Effector memory CD4-positive, alpha-beta T cell (primary cell): Measurements from ENCODE around the gene CPT1C.

ENCODE experiments used
- DNase-seq, 3 donors: peaks; one replicate each; pipeline ENCODE4 v3.0.0-alpha.2; 2020
- H3K27ac ChIP-seq: 2 replicates; pipeline ENCODE4 v1.7.0; 2013; ENCODE audit warnings: mild to moderate bottlenecking, low read length, moderate library complexity; ENCODE audit not compliant: insufficient read depth, poor library complexity, severe bottlenecking
- H3K27me3 ChIP-seq: replicated peaks from 2 replicates; pipeline ENCODE4 v1.7.0; 2013; ENCODE audit warnings: mild to moderate bottlenecking, low read length; ENCODE audit not compliant: insufficient read depth, control insufficient read depth, poor library complexity, severe bottlenecking
- H3K36me3 ChIP-seq: 2 replicates; pipeline ENCODE4 v1.7.0; 2013; ENCODE audit warnings: mild to moderate bottlenecking, low read length, moderate library complexity; ENCODE audit not compliant: control insufficient read depth, insufficient read depth
- H3K4me1 ChIP-seq: 2 replicates; pipeline ENCODE4 v1.7.0; 2013; ENCODE audit warnings: low read length, mild to moderate bottlenecking; ENCODE audit not compliant: control insufficient read depth, insufficient read depth, poor library complexity, severe bottlenecking
- H3K4me3 ChIP-seq: 2 replicates; pipeline ENCODE4 v1.7.0; 2013; ENCODE audit warnings: low read length, low read depth, mild to moderate bottlenecking; ENCODE audit not compliant: insufficient read depth, poor library complexity, severe bottlenecking
- H3K9me3 ChIP-seq: 2 replicates; pipeline ENCODE4 v1.7.0; 2013; ENCODE audit warnings: mild to moderate bottlenecking, low read length, moderate library complexity; ENCODE audit not compliant: control insufficient read depth

CPT1C gene

GRCh38 chr19:49652551-49653465 lies 38.1 kb upstream of the CPT1C start:
- Histone ChIP-seq H3K36me3 (peaks cover 69% of the 10 kb centered on the region), H3K4me3 (no peak overlapping the region), H3K9me3 (no peaks in the 10 kb centered on the region), H3K27ac (no peak overlapping the region), H3K27me3 (no peaks in the 10 kb centered on the region), H3K4me1 (no peaks in the 10 kb centered on the region)
- DNase-seq: no peak

GRCh38 chr19:49653466-49653806 lies 37.5 kb upstream of the CPT1C start:
- Histone ChIP-seq H3K4me1 (no peaks in the 10 kb centered on the region), H3K27me3 (no peaks in the 10 kb centered on the region), H3K4me3 (no peak overlapping the region), H3K9me3 (no peaks in the 10 kb centered on the region), H3K27ac (no peak overlapping the region), H3K36me3 (peaks cover 75% of the 10 kb centered on the region)
- DNase-seq: no peak

GRCh38 chr19:49654581-49654980 lies 36.3 kb upstream of the CPT1C start:
- H3K9me3 ChIP-seq: no peaks in the 10 kb centered on the region
- H3K4me3 ChIP-seq: no peak overlapping the region
- no peak overlapping the region for H3K27ac ChIP-seq
- peaks cover 84% of the 10 kb centered on the region for H3K36me3 ChIP-seq
- H3K4me1 ChIP-seq: no peaks in the 10 kb centered on the region
- DNase-seq: no peak
- H3K27me3 ChIP-seq: no peaks in the 10 kb centered on the region

GRCh38 chr19:49655570-49656455 lies 35.1 kb upstream of the CPT1C start:
- H3K4me1 ChIP-seq: no peaks in the 10 kb centered on the region
- no peak for DNase-seq
- no peak overlapping the region for H3K27ac ChIP-seq
- H3K36me3 ChIP-seq: peaks cover 82% of the 10 kb centered on the region
- no peaks in the 10 kb centered on the region for H3K27me3 ChIP-seq
- no peak overlapping the region for H3K4me3 ChIP-seq
- H3K9me3 ChIP-seq: no peaks in the 10 kb centered on the region

GRCh38 chr19:49656456-49657109 lies 34.3 kb upstream of the CPT1C start:
- Histone ChIP-seq H3K27ac (no peak overlapping the region), H3K4me3 (no peak overlapping the region), H3K4me1 (no peaks in the 10 kb centered on the region), H3K9me3 (no peaks in the 10 kb centered on the region), H3K36me3 (peaks cover 84% of the 10 kb centered on the region), H3K27me3 (no peaks in the 10 kb centered on the region)
- no peak for DNase-seq

- Histone ChIP-seq H3K27me3 (no peaks in the 10 kb centered on the region), H3K36me3 (peaks cover 90% of the 10 kb centered on the region), H3K4me1 (peaks cover 4% of the 10 kb centered on the region), H3K27ac (no peak overlapping the region), H3K9me3 (no peaks in the 10 kb centered on the region), H3K4me3 (no peak overlapping the region)
- DNase-seq: no peak
Observed at GRCh38 chr19:49657493-49658138, 33.3 kb upstream of the CPT1C start.

- H3K4me3 ChIP-seq: no peak overlapping the region
- no peak overlapping the region for H3K27ac ChIP-seq
- peaks cover 90% of the 10 kb centered on the region for H3K36me3 ChIP-seq
- H3K4me1 ChIP-seq: peaks cover 9% of the 10 kb centered on the region
- DNase-seq: no peak
- no peaks in the 10 kb centered on the region for H3K9me3 ChIP-seq
- no peaks in the 10 kb centered on the region for H3K27me3 ChIP-seq
Observed at GRCh38 chr19:49658139-49658517, 32.8 kb upstream of the CPT1C start.

GRCh38 chr19:49658566-49659442 lies 32.1 kb upstream of the CPT1C start:
- peak overlapping the region; percentile 14 for H3K27ac ChIP-seq
- H3K4me3 ChIP-seq: no peak overlapping the region
- H3K36me3 ChIP-seq: peaks cover 87% of the 10 kb centered on the region
- H3K27me3 ChIP-seq: no peaks in the 10 kb centered on the region
- no peaks in the 10 kb centered on the region for H3K9me3 ChIP-seq
- peaks cover 15% of the 10 kb centered on the region for H3K4me1 ChIP-seq
- DNase-seq: no peak
